GM18951 (cell line): ENCODE measurements around the gene SRPX.

Experiments
- POLR2A ChIP-seq: IDR thresholded peaks from 4 replicates; pipeline ENCODE4 v1.6.1; 2011; ENCODE audit warnings: mild to moderate bottlenecking; ENCODE audit not compliant: insufficient read length, insufficient read depth; ENCODE audit errors: extremely low read depth
- in situ Hi-C: fragments of 300-500 bp; cut with MboI; formaldehyde crosslinking; loops from one replicate; pipeline ENCODE4 v1.12.0; 2022; ENCODE audit warnings: low sequenced_read_pairs, mixed read lengths, inconsistent platforms; ENCODE audit not compliant: unreplicated experiment

Gene SRPX

GRCh38 chrX:38109042-38109898, 111.4 kb downstream of the SRPX start:
- in situ Hi-C loops: no loop called here
- TF ChIP-seq POLR2A: no peak

GRCh38 chrX:38108364-38108763, 112.3 kb downstream of the SRPX start:
- in situ Hi-C loops: no loop called here
- no peak for TF ChIP-seq POLR2A

GRCh38 chrX:38106991-38107655, 113.5 kb downstream of the SRPX start:
- in situ Hi-C loops: no loop called here
- TF ChIP-seq POLR2A: no peak

- TF ChIP-seq POLR2A: no peak
- in situ Hi-C loops: no loop called here
Measured at GRCh38 chrX:38105216-38105725, 115.4 kb downstream of the SRPX start.

- TF ChIP-seq POLR2A: no peak
- in situ Hi-C loops: no loop called here
Measured at GRCh38 chrX:38103857-38104812, 116.5 kb downstream of the SRPX start.

- no peak for TF ChIP-seq POLR2A
- in situ Hi-C loops: no loop called here
Measured at GRCh38 chrX:38102875-38103274, 117.8 kb downstream of the SRPX start.

- in situ Hi-C loops: no loop called here
- no peak for TF ChIP-seq POLR2A
Measured at GRCh38 chrX:38102240-38102639, 118.4 kb downstream of the SRPX start.

GRCh38 chrX:38099688-38100087, 121.0 kb downstream of the SRPX start:
- no peak for TF ChIP-seq POLR2A

More at GRCh38 chrX:38099688-38100087, 121.0 kb downstream of the SRPX start:
- in situ Hi-C loops: no loop called here
